ENCODE data around the gene RIC1.

- TF ChIP-seq, protein P1, sequence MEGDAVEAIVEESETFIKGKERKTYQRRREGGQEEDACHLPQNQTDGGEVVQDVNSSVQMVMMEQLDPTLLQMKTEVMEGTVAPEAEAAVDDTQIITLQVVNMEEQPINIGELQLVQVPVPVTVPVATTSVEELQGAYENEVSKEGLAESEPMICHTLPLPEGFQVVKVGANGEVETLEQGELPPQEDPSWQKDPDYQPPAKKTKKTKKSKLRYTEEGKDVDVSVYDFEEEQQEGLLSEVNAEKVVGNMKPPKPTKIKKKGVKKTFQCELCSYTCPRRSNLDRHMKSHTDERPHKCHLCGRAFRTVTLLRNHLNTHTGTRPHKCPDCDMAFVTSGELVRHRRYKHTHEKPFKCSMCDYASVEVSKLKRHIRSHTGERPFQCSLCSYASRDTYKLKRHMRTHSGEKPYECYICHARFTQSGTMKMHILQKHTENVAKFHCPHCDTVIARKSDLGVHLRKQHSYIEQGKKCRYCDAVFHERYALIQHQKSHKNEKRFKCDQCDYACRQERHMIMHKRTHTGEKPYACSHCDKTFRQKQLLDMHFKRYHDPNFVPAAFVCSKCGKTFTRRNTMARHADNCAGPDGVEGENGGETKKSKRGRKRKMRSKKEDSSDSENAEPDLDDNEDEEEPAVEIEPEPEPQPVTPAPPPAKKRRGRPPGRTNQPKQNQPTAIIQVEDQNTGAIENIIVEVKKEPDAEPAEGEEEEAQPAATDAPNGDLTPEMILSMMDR (conservative IDR thresholded peaks at IDR 0.05; ENCODE audit: low read depth, low read length), result no peak
- TF ChIP-seq POLR2A (IDR thresholded peaks at IDR 0.05; ENCODE audit: low read depth, low read length), result no peak
- TF ChIP-seq RAD21 (IDR thresholded peaks at IDR 0.05; ENCODE audit: low read length), result no peak
- TF ChIP-seq CHD1 (IDR thresholded peaks at IDR 0.05; ENCODE audit: low read depth, low read length), result no peak
Observed at GRCh38 chr9:5614192-5614591, 14.7 kb upstream of the RIC1 start.
